HG03064 (cell line): ENCODE data around the gene UBAC2.
"Not testable (repeated sequence)": the region's sequence is repeated elsewhere in the genome, so short reads cannot be mapped to it uniquely, and the experiment has no call there.

Experiments
- ATAC-seq: cut with Tn5 transposase; IDR thresholded peaks from one replicate; pipeline ENCODE4 v1.9.1; 2021; ENCODE audit warnings: low read depth; ENCODE audit not compliant: unreplicated experiment

Gene UBAC2

DNA sequence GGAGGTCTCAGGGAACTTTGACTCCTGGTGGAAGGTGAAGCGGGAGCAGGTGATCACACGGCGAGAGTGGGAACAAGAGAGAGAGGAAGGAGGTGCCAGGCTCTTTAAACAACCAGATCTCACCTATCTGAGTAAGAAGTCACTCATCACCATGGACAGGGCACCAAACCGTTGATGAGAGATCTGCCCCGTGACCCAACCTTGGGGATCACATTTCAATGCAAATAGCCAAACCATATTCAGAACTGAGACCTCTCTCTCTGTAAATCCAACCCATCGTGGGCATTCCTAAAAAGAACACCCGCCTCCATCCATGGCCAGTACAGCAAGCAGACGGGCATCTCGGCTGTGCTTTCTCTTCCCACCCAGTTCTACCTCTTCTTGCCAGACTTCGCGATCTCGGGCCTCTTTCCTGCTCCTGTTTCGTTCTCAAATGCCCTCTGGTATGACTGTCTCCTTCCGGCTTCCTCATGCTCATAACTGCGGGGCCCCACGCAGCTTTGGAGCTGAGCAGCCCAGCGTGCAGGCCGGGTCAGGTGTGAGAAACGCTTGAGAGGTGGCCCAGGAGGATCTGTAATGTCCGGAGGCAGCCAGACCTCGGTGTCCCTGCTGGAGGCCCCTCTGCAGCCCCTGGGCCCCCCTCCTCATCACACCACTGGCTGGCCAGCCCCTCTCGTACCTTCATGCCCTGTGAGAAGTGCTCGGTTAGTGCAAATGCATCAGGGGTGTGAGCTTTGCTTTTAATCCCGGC, 203.5 kb downstream of the UBAC2 start:
- ATAC-seq, result no peak

DNA sequence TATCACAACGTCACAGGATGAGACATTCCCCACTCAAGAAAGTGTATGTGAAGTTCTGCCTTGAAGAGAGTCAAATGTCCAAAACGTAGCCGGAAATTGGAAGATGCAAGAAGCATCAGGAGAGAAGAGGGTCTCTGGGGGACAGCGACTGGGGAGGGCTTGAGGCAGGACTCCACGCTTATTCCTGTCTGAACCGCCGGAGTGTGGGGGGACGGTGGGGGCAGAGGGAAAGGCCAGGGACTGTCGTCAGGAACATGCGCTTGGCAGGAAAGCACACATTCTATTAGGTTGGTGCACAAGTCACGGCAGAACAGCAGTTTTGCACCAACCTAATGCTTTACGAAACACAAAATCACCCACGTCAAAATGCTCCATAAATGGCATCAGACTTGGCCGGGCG, 205.3 kb downstream of the UBAC2 start:
- no peak for ATAC-seq

DNA sequence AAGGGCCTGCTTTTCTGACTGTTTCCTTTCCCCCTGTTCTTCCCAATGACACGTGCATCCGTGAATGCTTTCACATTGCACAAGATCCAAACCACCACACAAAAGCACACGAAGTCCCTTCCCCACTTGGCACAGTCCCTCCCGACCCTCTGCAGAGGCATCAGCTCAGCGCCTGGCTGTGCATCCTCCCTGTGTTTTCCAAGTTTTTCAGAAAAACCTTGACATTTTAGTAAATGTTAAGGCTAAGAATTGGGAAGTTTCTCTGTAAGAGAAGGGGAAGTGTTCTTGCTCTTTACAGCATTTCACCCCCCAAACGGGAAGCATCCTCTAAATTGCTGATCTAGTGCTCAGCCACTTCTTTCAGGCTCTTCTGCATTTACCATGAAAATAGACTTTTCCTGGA, 206.1 kb downstream of the UBAC2 start:
- no peak for ATAC-seq

GRCh38 chr13:99407906-99408702, 207.4 kb downstream of the UBAC2 start:
- no peak for ATAC-seq

DNA sequence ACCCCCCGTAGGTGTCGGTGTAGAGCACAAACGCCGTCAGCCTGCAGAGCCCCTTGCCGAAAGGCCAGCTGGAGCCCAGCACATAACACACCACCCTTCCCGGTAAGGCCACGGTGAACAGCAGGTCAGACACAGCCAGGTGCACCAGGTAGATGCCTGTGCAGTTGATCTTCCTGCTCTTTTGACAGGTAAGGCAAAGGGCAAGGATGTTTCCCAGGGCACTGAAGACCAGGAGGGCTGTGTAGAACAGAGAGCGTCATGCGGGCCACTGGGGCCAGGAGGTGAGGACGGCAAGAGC, 208.0 kb downstream of the UBAC2 start:
- ATAC-seq, result no peak

GRCh38 chr13:99409461-99410083, 208.9 kb downstream of the UBAC2 start:
- ATAC-seq, result not testable (repeated sequence)

GRCh38 chr13:99410646-99411475, 210.2 kb downstream of the UBAC2 start:
- not testable (repeated sequence) for ATAC-seq

- no peak for ATAC-seq
Observed at GRCh38 chr13:99412856-99413255, 212.2 kb downstream of the UBAC2 start.

DNA sequence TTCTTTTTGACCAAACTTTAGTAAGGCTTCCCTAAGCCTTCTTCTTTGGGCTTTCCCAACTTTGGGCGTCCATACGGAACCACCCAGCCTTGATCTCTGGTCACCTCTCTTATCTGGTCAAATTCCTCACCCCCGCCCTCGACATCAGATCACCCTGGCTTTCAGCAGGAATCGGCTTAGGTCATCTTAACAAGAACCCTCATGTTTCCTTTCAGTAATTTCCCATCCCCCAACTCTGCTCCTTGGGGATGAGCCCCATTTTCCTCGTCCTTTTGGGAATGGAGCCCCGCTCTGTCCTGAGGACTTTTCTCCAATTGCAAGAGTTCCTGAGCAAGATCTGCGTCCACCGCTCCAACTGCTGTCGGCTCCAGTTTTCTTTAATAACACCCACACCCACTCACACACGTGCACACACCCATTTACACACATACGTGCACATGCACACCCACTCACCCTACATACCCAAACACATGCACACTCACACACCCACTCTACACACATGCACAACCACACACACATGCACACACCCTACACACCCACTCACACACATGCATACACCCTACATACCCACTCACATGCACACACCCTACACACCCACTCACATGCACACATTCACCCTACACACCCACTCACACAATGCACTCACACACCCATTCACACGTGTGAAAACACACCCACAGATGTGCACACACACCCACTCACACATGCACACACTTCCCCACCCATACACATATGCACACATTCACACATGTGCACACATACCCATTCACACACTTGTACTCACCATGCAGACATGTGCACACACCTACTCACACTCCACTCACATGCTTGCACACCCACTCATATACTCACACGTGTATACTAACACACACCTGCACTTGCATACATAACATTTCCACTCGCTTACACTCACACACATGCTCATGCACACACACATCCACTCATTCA, 213.7 kb downstream of the UBAC2 start:
- no peak for ATAC-seq

- no peak for ATAC-seq
Observed at GRCh38 chr13:99415014-99415650, 214.5 kb downstream of the UBAC2 start.

- no peak for ATAC-seq
Observed at GRCh38 chr13:99415851-99416331, 215.2 kb downstream of the UBAC2 start.

GRCh38 chr13:99416411-99417121, 215.9 kb downstream of the UBAC2 start:
- no peak for ATAC-seq

DNA sequence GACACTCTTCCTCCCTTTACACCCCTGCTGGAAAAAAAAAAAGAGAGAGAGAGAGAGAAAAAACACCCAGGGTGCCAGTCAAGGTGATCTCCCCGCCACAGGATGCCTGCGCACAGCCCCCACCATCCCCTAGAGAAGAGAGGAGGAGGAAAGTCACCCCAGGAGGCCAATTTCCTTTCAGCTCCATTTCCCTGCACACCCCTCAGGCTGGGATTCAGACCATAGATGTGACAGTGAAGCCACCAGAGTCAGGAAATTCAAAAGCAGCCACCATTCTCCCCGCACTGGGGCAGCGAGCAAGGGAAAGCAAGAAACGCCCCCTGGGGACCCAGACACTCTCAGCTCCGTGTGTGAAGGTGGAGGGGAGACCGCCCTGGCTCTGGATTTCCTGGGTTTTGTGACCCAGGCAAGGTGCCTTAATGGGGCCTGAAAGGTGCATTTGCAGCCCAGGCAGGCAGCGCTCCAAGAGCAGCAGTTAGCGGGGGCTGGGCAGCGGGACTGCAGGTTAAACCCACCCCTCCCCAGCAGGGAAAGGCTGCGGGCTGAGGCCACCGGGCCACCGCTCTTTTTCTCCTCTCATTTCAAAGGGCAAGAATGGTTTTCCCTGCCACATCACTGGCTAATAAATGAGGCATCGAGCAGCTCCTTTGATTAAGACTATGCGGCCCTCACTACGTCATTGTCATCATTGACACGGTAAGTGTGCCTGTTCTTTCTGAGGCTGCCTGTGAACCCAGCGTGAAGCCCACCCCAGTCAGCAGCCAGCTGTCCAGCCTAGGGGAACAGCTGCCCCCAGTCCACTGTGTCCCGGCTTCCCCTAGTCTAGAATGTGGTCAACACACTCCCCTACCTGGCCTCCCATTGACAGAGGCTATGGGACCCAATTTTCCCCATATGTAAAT, 216.8 kb downstream of the UBAC2 start:
- ATAC-seq, result no peak

GRCh38 chr13:99418103-99418842, 217.6 kb downstream of the UBAC2 start:
- ATAC-seq, result no peak

GRCh38 chr13:99418843-99419140, 218.1 kb downstream of the UBAC2 start:
- no peak for ATAC-seq

GRCh38 chr13:99419591-99420243, 219.1 kb downstream of the UBAC2 start:
- ATAC-seq, result no peak
